Right kidney (tissue), 1 donor: ENCODE data around the gene PROC.
"Not testable (repeated sequence)": the region's sequence is repeated elsewhere in the genome, so short reads cannot be mapped to it uniquely, and the experiment has no call there.

Experiments used
- DNase-seq: peaks from one replicate; pipeline ENCODE4 v3.0.0-alpha.2; 2016

PROC gene

GRCh38 chr2:127428057-127428814 lies 10.0 kb downstream of the PROC start:
- no peak for DNase-seq

- no peak for DNase-seq
Observed at GRCh38 chr2:127428815-127429109, 10.5 kb downstream of the PROC start.

GRCh38 chr2:127429291-127429690 lies 11.1 kb downstream of the PROC start:
- DNase-seq, result no peak

GRCh38 chr2:127429844-127430425 lies 11.7 kb downstream of the PROC start:
- DNase-seq, result no peak

- no peak for DNase-seq
Observed at GRCh38 chr2:127431408-127432023, 13.3 kb downstream of the PROC start.

- no peak for DNase-seq
Observed at GRCh38 chr2:127434515-127434914, 16.3 kb downstream of the PROC start.

GRCh38 chr2:127437056-127437455 lies 18.8 kb downstream of the PROC start:
- DNase-seq, result no peak

- DNase-seq, result no peak
Observed at GRCh38 chr2:127437781-127438726, 19.8 kb downstream of the PROC start.

- no peak for DNase-seq
Observed at GRCh38 chr2:127439343-127439742, 21.1 kb downstream of the PROC start.

- DNase-seq, result no peak
Observed at GRCh38 chr2:127448526-127448925, 30.3 kb downstream of the PROC start.

- DNase-seq, result no peak
Observed at GRCh38 chr2:127449414-127449813, 31.2 kb downstream of the PROC start.

GRCh38 chr2:127449898-127450297 lies 31.7 kb downstream of the PROC start:
- DNase-seq, result no peak

- DNase-seq, result no peak
Observed at GRCh38 chr2:127451981-127452380, 33.8 kb downstream of the PROC start.

GRCh38 chr2:127452423-127452822 lies 34.2 kb downstream of the PROC start:
- DNase-seq, result not testable (repeated sequence)

GRCh38 chr2:127453013-127453391 lies 34.8 kb downstream of the PROC start:
- no peak for DNase-seq

GRCh38 chr2:127453392-127454171 lies 35.4 kb downstream of the PROC start:
- no peak for DNase-seq

- no peak for DNase-seq
Observed at GRCh38 chr2:127454595-127455565, 36.7 kb downstream of the PROC start.

- DNase-seq, result no peak
Observed at GRCh38 chr2:127455566-127456493, 37.6 kb downstream of the PROC start.

GRCh38 chr2:127456960-127457359 lies 38.7 kb downstream of the PROC start:
- DNase-seq, result no peak

GRCh38 chr2:127462461-127462860 lies 44.2 kb downstream of the PROC start:
- no peak for DNase-seq
